Progenitor cell of endocrine pancreas (in vitro differentiated cells): ENCODE measurements around the gene STOX2. TPM values are rescaled to one million over a fixed set of nuclear protein-coding genes. Genes with fewer than 3 reads are reported as not detected.

Experiments
- DNase-seq: peaks from one replicate; pipeline ENCODE4 v3.0.0; 2021; ENCODE audit warnings: low spot score; ENCODE audit not compliant: unreplicated experiment
- H3K27ac Mint-ChIP-seq: 2 replicates; pipeline ENCODE4 v1.8.0; 2021; ENCODE audit warnings: mild to moderate bottlenecking, moderate library complexity, mixed read lengths
- H3K27me3 Mint-ChIP-seq: 2 replicates; pipeline ENCODE4 v1.8.0; 2021; ENCODE audit warnings: mixed read lengths
- H3K36me3 Mint-ChIP-seq: 2 replicates; pipeline ENCODE4 v1.8.0; 2022; ENCODE audit warnings: mixed read lengths; ENCODE audit not compliant: insufficient read depth
- H3K4me1 Mint-ChIP-seq: 2 replicates; pipeline ENCODE4 v1.8.0; 2021; ENCODE audit warnings: low read depth, mixed read lengths
- H3K4me3 Mint-ChIP-seq: 2 replicates; pipeline ENCODE4 v1.8.0; 2021; ENCODE audit warnings: low read depth, mild to moderate bottlenecking, moderate library complexity, mixed read lengths
- H3K9me3 Mint-ChIP-seq: 2 replicates; pipeline ENCODE4 v1.8.0; 2021; ENCODE audit warnings: low read depth, mixed read lengths
- CTCF ChIP-seq: fragments of 200-600 bp; sonication (generic); IDR thresholded peaks from one replicate; pipeline ENCODE4 v1.5.0; 2021; ENCODE audit warnings: antibody characterized with exemption, mild to moderate bottlenecking; ENCODE audit not compliant: unreplicated experiment
- total RNA-seq: library from RNA; stranded (reverse); gene quantifications from 2 replicates; pipeline ENCODE4 v1.2.1, GENCODE V29; 2021

Gene STOX2
- total RNA-seq, 1 donor from 2014 or later, result 21.9 TPM

- no peak overlapping the region for H3K4me3 Mint-ChIP-seq
- no peak for TF ChIP-seq CTCF
- H3K27ac Mint-ChIP-seq, result no peak overlapping the region
- H3K4me1 Mint-ChIP-seq, result peaks cover 18% of the 10 kb centered on the region
- H3K9me3 Mint-ChIP-seq, result no peaks in the 10 kb centered on the region
- no peaks in the 10 kb centered on the region for H3K27me3 Mint-ChIP-seq
- no peak for DNase-seq
- peaks cover 2% of the 10 kb centered on the region for H3K36me3 Mint-ChIP-seq
Measured at GRCh38 chr4:183935355-183936005, 30.4 kb downstream of the STOX2 start.

- Mint-ChIP-seq H3K4me1 (peaks cover 18% of the 10 kb centered on the region), H3K27me3 (no peaks in the 10 kb centered on the region), H3K36me3 (peaks cover 2% of the 10 kb centered on the region), H3K27ac (peak overlapping the region; percentile 2), H3K9me3 (no peaks in the 10 kb centered on the region), H3K4me3 (no peak overlapping the region)
- DNase-seq, result no peak
- TF ChIP-seq CTCF, result no peak
Measured at GRCh38 chr4:183936047-183936446, 30.9 kb downstream of the STOX2 start.

- Mint-ChIP-seq H3K9me3 (no peaks in the 10 kb centered on the region), H3K4me1 (peaks cover 18% of the 10 kb centered on the region), H3K27ac (no peak overlapping the region), H3K4me3 (no peak overlapping the region), H3K27me3 (no peaks in the 10 kb centered on the region), H3K36me3 (peaks cover 2% of the 10 kb centered on the region)
- DNase-seq, result no peak
- no peak for TF ChIP-seq CTCF
Measured at GRCh38 chr4:183936574-183937345, 31.7 kb downstream of the STOX2 start.

- Mint-ChIP-seq H3K27ac (no peak overlapping the region), H3K4me3 (no peak overlapping the region)
- DNase-seq, result no peak
Measured at GRCh38 chr4:183940864-183941263, 35.8 kb downstream of the STOX2 start.

GRCh38 chr4:183941964-183942363 lies 36.9 kb downstream of the STOX2 start:
- no peaks in the 10 kb centered on the region for H3K27me3 Mint-ChIP-seq
- DNase-seq, result no peak
- no peaks in the 10 kb centered on the region for H3K9me3 Mint-ChIP-seq
- no peak overlapping the region for H3K4me3 Mint-ChIP-seq
- H3K27ac Mint-ChIP-seq, result no peak overlapping the region
- peaks cover 2% of the 10 kb centered on the region for H3K36me3 Mint-ChIP-seq
- no peak for TF ChIP-seq CTCF
- peaks cover 8% of the 10 kb centered on the region for H3K4me1 Mint-ChIP-seq

More at GRCh38 chr4:183940864-183941263, 35.8 kb downstream of the STOX2 start:
- Mint-ChIP-seq H3K27me3 (no peaks in the 10 kb centered on the region), H3K4me1 (peaks cover 12% of the 10 kb centered on the region), H3K9me3 (no peaks in the 10 kb centered on the region), H3K36me3 (peaks cover 2% of the 10 kb centered on the region)
- no peak for TF ChIP-seq CTCF
